ENCODE results near the gene MRPL37.
"Not testable (repeated sequence)": the region's sequence is repeated elsewhere in the genome, so short reads cannot be mapped to it uniquely, and the experiment has no call there.

Gene MRPL37

GRCh38 chr1:54165146-54165545 lies 34.8 kb upstream of the MRPL37 start:
- H3K9ac ChIP-seq (ENCODE audit: low read depth, low read length), result no peak overlapping the region
- no peak overlapping the region for H3K4me3 ChIP-seq (ENCODE audit: low read depth in 1 of 2, low read length in 2 of 2)
- no peaks in the 10 kb centered on the region for H4K20me1 ChIP-seq (ENCODE audit: insufficient read depth, low read length)
- no peak overlapping the region for H3K27ac ChIP-seq (ENCODE audit: low read length)
- DNase-seq, result no peak
- no peaks in the 10 kb centered on the region for H3K36me3 ChIP-seq (ENCODE audit: insufficient read depth, low read length)
- ATAC-seq (ENCODE audit: insufficient read depth, low read depth), result no peak
- no peaks in the 10 kb centered on the region for H3K27me3 ChIP-seq (ENCODE audit: insufficient read depth, low read length, poor library complexity)
- H3K4me2 ChIP-seq (ENCODE audit: insufficient read depth, low read length), result no peak overlapping the region
- H3K79me2 ChIP-seq (ENCODE audit: insufficient read depth, low read length), result no peaks in the 10 kb centered on the region
- no peaks in the 10 kb centered on the region for H3K4me1 ChIP-seq (ENCODE audit: insufficient read depth, low read length)
- no peak overlapping the region for H2AFZ ChIP-seq (ENCODE audit: low read depth, low read length)
- no peaks in the 10 kb centered on the region for H3K9me3 ChIP-seq (ENCODE audit: insufficient read depth, low read length, severe bottlenecking)
- TF ChIP-seq EZH2 (IDR thresholded peaks at IDR 0.05; ENCODE audit: borderline replicate concordance, low read depth, low read length, severe bottlenecking), result no peak
- no peak for TF ChIP-seq CTCF (IDR thresholded peaks at IDR 0.05; ENCODE audit: borderline replicate concordance, extremely low read depth, low read length, poor library complexity, severe bottlenecking)

- not testable (repeated sequence) for H2AFZ ChIP-seq (ENCODE audit: low read depth, low read length); H3K4me2 ChIP-seq (ENCODE audit: insufficient read depth, low read length); H3K36me3 ChIP-seq (ENCODE audit: insufficient read depth, low read length); H3K79me2 ChIP-seq (ENCODE audit: insufficient read depth, low read length); H3K4me1 ChIP-seq (ENCODE audit: insufficient read depth, low read length); H3K4me3 ChIP-seq (ENCODE audit: low read depth in 1 of 2, low read length in 2 of 2); DNase-seq; ATAC-seq (ENCODE audit: insufficient read depth, low read depth); H3K27ac ChIP-seq (ENCODE audit: low read length); H4K20me1 ChIP-seq (ENCODE audit: insufficient read depth, low read length); H3K9me3 ChIP-seq (ENCODE audit: insufficient read depth, low read length, severe bottlenecking); H3K27me3 ChIP-seq (ENCODE audit: insufficient read depth, low read length, poor library complexity); H3K9ac ChIP-seq (ENCODE audit: low read depth, low read length)
These were observed 33.6 kb upstream of the MRPL37 start for GRCh38 chr1:54166357-54166756.

GRCh38 chr1:54167422-54168139 lies 32.4 kb upstream of the MRPL37 start:
- H3K36me3 ChIP-seq (ENCODE audit: insufficient read depth, low read length), result 0 out of 2 replicates have a peak, but pooled peaks cover 4% of the 10 kb centered on the region
- H3K27me3 ChIP-seq (ENCODE audit: insufficient read depth, low read length, poor library complexity), result no peaks in the 10 kb centered on the region
- H3K4me2 ChIP-seq (ENCODE audit: insufficient read depth, low read length), result no peak overlapping the region
- no peak overlapping the region for H3K4me3 ChIP-seq (ENCODE audit: low read depth in 1 of 2, low read length in 2 of 2)
- DNase-seq, result no peak
- H3K79me2 ChIP-seq (ENCODE audit: insufficient read depth, low read length), result no peaks in the 10 kb centered on the region
- no peaks in the 10 kb centered on the region for H3K9me3 ChIP-seq (ENCODE audit: insufficient read depth, low read length, severe bottlenecking)
- H3K4me1 ChIP-seq (ENCODE audit: insufficient read depth, low read length), result no peaks in the 10 kb centered on the region
- H2AFZ ChIP-seq (ENCODE audit: low read depth, low read length), result no peak overlapping the region
- no peaks in the 10 kb centered on the region for H4K20me1 ChIP-seq (ENCODE audit: insufficient read depth, low read length)
- TF ChIP-seq EZH2 (IDR thresholded peaks at IDR 0.05; ENCODE audit: borderline replicate concordance, low read depth, low read length, severe bottlenecking), result no peak
- no peak for TF ChIP-seq CTCF (IDR thresholded peaks at IDR 0.05; ENCODE audit: borderline replicate concordance, extremely low read depth, low read length, poor library complexity, severe bottlenecking)
- no peak for ATAC-seq (ENCODE audit: insufficient read depth, low read depth)
- H3K9ac ChIP-seq (ENCODE audit: low read depth, low read length), result no peak overlapping the region
- no peak overlapping the region for H3K27ac ChIP-seq (ENCODE audit: low read length)

GRCh38 chr1:54168206-54168965 lies 31.6 kb upstream of the MRPL37 start:
- Histone ChIP-seq H3K4me1 (ENCODE audit: insufficient read depth, low read length) (no peaks in the 10 kb centered on the region), H3K27me3 (ENCODE audit: insufficient read depth, low read length, poor library complexity) (no peaks in the 10 kb centered on the region), H3K4me2 (ENCODE audit: insufficient read depth, low read length) (no peak overlapping the region), H3K9ac (ENCODE audit: low read depth, low read length) (no peak overlapping the region), H3K36me3 (ENCODE audit: insufficient read depth, low read length) (0 out of 2 replicates have a peak, but pooled peaks cover 4% of the 10 kb centered on the region), H3K79me2 (ENCODE audit: insufficient read depth, low read length) (no peaks in the 10 kb centered on the region), H4K20me1 (ENCODE audit: insufficient read depth, low read length) (no peaks in the 10 kb centered on the region), H2AFZ (ENCODE audit: low read depth, low read length) (no peak overlapping the region), H3K4me3 (ENCODE audit: low read depth in 1 of 2, low read length in 2 of 2) (no peak overlapping the region), H3K27ac (ENCODE audit: low read length) (no peak overlapping the region), H3K9me3 (ENCODE audit: insufficient read depth, low read length, severe bottlenecking) (no peaks in the 10 kb centered on the region)
- TF ChIP-seq CTCF (IDR thresholded peaks at IDR 0.05; ENCODE audit: borderline replicate concordance, extremely low read depth, low read length, poor library complexity, severe bottlenecking) (no peak), EZH2 (IDR thresholded peaks at IDR 0.05; ENCODE audit: borderline replicate concordance, low read depth, low read length, severe bottlenecking) (no peak)
- DNase-seq (no peak), ATAC-seq (ENCODE audit: insufficient read depth, low read depth) (no peak)
